Measurements from ENCODE around the gene ZNF736.
"Not testable (repeated sequence)": the region's sequence is repeated elsewhere in the genome, so short reads cannot be mapped to it uniquely, and the experiment has no call there.

The ZNF736 gene

GRCh38 chr7:64313740-64314491 lies at the start of gene ZNF736:
Gene ZNF736, plus strand, starts transcription at chr7:64313961. Its CDS starts 190 bp downstream, at chr7:64314151.
- DNase-seq (ENCODE audit: low spot score), result peak; percentile 92

DNA sequence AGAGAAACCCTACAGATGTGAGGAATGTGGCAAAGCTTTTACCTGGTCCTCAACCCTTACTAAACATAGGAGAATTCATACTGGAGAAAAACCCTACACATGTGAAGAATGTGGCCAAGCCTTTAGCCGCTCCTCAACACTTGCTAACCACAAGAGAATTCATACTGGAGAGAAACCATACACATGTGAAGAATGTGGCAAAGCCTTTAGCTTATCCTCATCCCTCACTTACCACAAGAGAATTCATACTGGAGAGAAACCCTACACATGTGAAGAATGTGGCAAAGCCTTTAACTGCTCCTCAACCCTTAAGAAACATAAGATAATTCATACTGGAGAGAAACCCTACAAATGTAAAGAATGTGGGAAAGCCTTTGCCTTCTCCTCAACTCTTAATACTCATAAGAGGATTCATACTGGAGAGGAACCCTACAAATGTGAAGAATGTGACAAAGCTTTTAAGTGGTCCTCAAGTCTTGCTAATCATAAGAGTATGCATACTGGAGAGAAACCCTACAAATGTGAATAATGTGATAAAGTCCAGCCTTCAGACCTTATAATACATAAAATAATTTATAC lies 47.3 kb upstream of the ZNF736 start:
- no peak for DNase-seq (ENCODE audit: low spot score)

GRCh38 chr7:64277630-64278029 lies 36.1 kb upstream of the ZNF736 start:
- no peak for DNase-seq (ENCODE audit: low spot score)

DNA sequence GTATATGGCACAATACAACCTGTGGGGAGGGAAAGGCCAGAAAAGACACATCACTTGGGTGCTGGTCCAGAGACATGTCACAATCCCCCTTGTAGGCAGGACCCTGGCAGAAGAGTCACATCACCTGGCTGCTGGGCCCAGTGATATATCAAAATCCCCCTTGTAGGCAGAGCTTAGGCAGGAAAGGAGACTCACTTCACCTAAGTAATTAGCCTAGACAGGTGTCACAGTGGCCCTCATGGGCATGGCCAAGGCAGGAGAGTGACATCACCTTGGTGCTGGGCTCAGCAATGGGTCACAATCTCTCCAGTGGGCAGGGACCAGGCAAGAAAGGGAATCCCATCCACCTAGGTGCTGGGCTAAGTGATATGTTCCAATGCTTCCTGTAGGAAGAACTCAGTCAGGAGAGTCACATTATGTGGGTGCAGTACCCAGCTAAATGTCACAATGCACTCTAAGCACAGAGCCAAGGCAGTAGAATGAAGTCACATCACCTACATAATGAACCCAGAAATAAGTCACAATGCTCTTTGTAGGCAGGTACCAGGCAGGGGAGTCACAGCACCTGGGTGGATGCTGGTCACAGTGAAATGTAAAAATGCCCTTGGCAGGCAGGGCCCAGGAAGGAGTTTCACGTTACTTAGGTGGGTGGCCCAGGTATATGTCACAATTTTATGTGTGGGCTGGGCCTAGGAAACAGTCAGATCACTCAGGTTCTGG lies 18.9 kb upstream of the ZNF736 start:
- no peak for DNase-seq (ENCODE audit: low spot score)

- DNase-seq (ENCODE audit: low spot score), result not testable (repeated sequence)
Measured at GRCh38 chr7:64297418-64297817, 16.3 kb upstream of the ZNF736 start.

- DNase-seq (ENCODE audit: low spot score), result no peak
Measured at GRCh38 chr7:64300641-64301405, 12.9 kb upstream of the ZNF736 start.

- peak; percentile 95 for DNase-seq (ENCODE audit: low spot score)
Measured at GRCh38 chr7:64307254-64308015, 6.3 kb upstream of the ZNF736 start.

- DNase-seq (ENCODE audit: low spot score), result no peak
Measured at GRCh38 chr7:64308016-64308270, 5.8 kb upstream of the ZNF736 start.

- no peak for DNase-seq (ENCODE audit: low spot score)
Measured at GRCh38 chr7:64310426-64310825, 3.3 kb upstream of the ZNF736 start.

DNA sequence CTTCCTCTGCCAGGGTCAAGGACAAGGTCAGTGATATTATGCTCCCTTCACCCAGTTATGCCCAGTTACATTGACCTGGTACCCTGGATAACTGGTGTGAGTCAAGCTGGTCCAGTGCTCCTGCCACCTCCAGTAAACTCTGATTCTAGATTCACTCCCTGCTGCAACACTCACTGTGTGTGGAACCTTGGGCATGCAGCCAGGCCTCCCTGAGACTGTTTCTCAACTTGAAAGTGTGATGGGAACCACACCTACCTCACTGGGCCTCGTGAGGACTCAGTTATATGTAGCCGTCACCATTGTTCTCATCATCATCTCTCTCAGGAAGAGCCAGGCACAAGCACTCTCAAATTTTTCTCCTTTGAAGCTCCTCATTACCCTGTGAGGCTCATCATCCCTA lies 935 bp upstream of the ZNF736 start:
- DNase-seq (ENCODE audit: low spot score), result no peak

GRCh38 chr7:64314566-64314965 lies 805 bp downstream of the ZNF736 start:
- no peak for DNase-seq (ENCODE audit: low spot score)

DNA sequence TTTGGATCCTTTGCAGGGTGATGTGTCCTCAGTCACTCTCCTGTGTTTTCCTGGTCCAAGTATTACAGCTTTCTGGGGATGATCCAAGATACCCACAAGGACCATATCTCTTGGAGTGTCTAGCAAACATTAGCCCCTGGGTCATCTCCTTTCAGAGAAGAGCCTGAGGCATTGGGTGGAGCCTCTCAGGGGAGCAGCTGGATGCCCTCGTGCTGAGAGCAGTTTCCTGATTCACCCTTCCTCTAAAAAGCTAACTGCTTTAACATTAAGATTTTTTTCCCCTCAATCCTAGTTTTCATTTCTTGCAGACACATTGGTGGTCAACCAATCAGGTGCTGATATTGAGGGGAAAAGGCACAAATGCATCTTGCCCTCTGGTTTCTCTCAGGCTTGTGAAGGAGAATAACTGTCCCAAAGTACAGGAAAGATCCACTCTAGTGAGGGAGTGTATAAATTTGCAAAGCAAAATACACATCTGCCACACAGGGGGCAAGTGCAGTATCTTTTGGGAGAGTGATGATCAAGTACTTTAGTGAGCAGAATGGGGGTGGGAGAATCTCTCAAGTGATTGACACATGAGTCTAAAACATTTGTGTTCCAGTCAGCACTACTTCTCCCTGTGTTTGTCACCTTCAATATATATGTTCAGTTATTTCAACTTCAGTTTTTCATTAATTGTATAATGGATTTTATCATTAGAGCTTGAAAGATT lies 2.4 kb downstream of the ZNF736 start:
- DNase-seq (ENCODE audit: low spot score), result not testable (repeated sequence)

GRCh38 chr7:64320547-64321513 lies 7.1 kb downstream of the ZNF736 start:
- DNase-seq (ENCODE audit: low spot score), result no peak

DNA sequence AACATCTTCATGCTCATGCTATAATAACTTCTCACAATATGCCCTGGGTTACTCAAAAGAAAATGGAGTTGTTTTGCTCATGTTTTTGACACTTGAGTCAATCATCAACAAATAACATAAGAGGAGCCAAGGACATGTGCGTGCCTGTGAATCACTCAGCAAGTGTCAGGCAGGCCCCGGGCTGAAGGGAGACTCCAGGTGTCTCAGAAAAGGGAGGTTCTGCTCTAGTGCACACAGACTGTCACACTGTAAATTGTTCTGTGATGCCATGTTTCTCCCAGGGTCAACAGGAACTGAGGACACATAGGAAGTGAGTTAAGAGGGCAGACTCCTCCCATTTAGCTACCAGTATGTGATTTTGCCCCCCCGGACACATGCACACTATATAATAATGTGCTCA lies 10.4 kb downstream of the ZNF736 start:
- not testable (repeated sequence) for DNase-seq (ENCODE audit: low spot score)

DNA sequence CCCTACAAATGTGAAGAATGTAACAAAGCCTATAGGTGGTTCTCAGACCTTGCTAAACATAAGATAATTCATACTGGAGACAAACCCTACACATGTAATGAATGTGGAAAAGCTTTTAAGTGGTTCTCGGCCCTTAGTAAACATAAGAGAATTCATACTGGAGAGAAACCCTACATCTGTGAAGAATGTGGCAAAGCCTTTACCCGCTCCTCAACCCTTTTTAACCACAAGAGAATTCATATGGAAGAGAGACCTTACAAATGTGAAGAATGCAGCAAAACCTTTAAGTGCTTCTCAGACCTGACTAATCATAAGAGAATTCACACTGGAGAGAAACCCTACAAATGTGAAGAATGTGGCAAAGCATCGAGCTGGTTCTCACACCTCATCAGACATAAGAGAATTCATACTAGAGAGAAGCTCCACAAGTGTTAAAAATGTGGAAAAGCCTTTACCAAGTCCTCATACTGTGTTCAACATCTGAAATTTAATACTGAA lies 35.0 kb downstream of the ZNF736 start:
- DNase-seq (ENCODE audit: low spot score), result not testable (repeated sequence)

GRCh38 chr7:64359543-64359942 lies 45.8 kb downstream of the ZNF736 start:
- DNase-seq (ENCODE audit: low spot score), result no peak

DNA sequence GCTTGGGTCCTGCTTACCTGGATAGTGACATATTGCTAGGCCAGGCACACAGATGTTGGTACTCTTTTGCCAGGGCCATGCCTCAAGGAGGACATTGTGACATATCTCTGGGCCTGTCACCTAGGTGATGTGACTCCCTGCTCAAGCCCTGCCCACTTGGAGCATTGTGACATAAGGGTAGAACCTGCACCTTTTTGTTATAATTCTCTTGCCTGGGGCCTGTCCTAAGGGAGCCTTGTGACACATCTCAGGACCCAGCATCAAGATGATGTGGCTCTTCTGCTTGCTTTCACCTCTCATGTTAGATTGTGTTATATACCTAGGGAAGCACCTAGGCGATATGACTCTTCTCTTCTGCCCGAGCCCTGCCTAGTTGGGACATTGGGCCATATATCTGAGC lies 57.4 kb downstream of the ZNF736 start:
- no peak for DNase-seq (ENCODE audit: low spot score)

DNA sequence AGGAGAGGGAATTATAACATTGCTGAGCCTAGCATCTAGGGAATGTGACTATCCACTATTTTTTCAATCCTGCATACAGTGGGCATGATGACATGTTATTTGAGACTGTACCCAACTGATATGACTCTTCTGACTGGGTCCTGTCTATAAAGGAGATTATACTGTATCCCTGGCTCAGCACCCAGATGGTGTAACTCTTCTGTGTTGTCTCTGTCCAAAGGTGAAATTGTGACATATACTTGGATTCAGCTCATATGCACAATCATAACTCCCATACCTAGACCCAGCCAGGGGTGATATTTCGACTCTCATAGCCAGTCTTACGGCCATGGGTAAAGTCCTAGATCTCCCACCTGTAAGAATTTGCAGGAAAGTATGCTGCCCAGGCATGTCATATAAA lies 59.3 kb downstream of the ZNF736 start:
- no peak for DNase-seq (ENCODE audit: low spot score)

DNA sequence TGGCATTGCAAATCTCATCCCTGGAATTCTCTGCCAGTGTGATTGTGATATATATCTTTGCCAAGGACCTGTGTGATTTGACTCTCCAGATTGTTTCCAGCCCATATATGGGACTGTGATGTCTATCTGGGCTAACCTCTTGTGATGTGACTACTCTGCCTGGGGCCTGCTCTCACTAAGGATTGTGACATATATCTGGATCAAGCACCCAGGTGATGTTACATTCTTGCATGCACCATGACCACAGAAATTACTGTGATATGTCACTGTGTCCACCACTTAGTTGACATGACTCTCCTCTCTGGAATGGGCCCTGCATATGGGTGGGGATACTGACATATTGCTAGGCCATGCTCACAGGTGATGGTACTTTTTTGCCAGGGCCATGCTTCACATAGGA lies 86.6 kb downstream of the ZNF736 start:
- DNase-seq (ENCODE audit: low spot score), result no peak
